Measurements from ENCODE around the gene PDLIM7.

The PDLIM7 gene

DNA sequence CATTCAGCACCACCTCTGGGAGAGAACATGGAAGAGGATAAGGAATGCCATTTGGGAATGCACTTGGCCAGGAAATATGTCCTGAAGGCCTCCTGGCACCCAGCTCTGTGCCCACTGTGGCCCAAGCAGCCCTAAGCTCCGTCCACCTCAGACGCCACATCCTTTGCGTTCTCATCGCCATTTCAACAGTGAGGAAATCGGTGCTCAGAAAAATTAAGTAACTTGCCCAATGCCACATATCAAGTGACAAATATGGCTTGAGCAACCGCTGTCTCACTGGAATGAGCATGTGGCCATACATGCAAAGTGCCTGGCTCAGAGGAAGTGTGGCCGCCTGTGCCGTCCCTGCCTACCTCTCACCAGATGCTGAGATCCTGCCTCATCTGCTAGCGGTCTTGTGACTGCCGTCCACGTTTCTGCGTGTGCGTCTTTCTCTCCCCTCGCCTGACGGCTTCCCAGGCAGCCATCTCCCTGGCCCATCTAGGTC is 13.2 kb upstream of the PDLIM7 start:
- H3K4me3 ChIP-seq (replicated peaks in 1 of 2; ENCODE audit: low read depth in 2 of 2, low read length in 2 of 2) = no peak overlapping the region
- TF ChIP-seq, protein P1, sequence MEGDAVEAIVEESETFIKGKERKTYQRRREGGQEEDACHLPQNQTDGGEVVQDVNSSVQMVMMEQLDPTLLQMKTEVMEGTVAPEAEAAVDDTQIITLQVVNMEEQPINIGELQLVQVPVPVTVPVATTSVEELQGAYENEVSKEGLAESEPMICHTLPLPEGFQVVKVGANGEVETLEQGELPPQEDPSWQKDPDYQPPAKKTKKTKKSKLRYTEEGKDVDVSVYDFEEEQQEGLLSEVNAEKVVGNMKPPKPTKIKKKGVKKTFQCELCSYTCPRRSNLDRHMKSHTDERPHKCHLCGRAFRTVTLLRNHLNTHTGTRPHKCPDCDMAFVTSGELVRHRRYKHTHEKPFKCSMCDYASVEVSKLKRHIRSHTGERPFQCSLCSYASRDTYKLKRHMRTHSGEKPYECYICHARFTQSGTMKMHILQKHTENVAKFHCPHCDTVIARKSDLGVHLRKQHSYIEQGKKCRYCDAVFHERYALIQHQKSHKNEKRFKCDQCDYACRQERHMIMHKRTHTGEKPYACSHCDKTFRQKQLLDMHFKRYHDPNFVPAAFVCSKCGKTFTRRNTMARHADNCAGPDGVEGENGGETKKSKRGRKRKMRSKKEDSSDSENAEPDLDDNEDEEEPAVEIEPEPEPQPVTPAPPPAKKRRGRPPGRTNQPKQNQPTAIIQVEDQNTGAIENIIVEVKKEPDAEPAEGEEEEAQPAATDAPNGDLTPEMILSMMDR (IDR thresholded peaks at IDR 0.05; ENCODE audit: low read depth, low read length) = no peak
- no peak for DNase-seq (ENCODE audit: low read depth in 2 of 2)

DNA sequence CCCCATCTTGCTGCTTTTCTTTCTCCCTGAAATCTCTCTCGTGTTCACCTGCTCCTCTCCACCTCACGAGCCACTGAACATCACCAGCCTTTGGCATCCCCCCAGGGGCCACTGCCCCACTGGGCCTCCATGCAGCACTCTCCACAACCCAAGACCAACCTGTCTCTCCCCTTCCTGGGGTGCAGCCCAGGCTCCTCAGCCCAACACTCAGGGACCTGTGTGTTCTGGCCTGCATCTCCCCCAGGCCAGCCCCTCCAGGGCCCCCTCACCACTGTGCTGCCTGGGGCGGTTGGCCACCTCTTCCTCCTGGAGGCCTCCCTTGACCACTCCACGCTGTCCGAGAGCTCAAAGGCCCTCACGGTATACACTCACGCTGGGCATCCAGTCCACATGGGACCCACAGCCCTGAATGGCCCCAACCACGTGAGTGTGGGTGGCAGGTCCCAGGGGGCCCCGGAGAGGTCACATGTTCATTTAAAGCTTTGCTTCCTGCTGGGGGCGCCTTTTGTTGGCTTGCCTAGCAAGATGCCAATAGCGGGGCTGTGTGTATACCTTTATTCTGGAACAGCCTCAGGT is 12.7 kb upstream of the PDLIM7 start:
- DNase-seq (ENCODE audit: low read depth in 2 of 2) = no peak
- no peak overlapping the region for H3K4me3 ChIP-seq (replicated peaks in 1 of 2; ENCODE audit: low read depth in 2 of 2, low read length in 2 of 2)
- TF ChIP-seq, protein P1 (IDR thresholded peaks at IDR 0.05; ENCODE audit: low read depth, low read length) = no peak

DNA sequence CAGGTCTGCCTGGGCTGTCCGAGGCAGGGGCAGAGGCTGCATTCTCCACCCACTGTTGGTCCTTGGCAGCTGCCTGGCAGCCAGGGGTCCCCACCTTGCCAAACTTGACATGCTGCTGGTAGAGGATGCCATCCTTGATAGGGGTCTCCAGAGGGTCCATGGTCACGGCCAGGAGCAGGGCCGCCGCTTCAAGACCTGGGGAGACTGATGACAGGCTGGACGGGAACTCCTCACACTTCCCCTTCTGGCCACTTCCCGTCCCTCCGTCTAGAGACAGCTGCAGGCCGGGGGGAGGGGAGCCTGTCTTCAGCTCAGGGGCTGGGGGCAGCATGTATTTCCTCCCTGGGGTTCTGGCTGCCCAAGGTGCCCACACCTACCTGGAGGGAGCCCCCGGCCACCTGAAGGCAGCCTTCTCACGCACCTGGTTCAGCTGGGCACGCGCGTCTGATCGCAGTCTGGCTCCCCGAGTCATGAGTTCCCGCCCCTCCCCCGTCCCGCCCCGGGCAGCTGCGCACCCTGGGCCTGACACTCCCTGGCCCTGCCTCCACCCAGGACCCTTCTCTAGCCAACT is 12.1 kb upstream of the PDLIM7 start, which contains the start of gene DOK3:
Gene DOK3, minus strand, starts transcription at position 446 of the 571 bp plus-strand sequence. Its CDS starts 286 bp downstream, at position 160.
- no peak for DNase-seq (ENCODE audit: low read depth in 2 of 2)
- H3K4me3 ChIP-seq (replicated peaks in 1 of 2; ENCODE audit: low read depth in 2 of 2, low read length in 2 of 2) = no peak within 1 kb of the TSS
- TF ChIP-seq, protein P1 (IDR thresholded peaks at IDR 0.05; ENCODE audit: low read depth, low read length) = no peak

DNA sequence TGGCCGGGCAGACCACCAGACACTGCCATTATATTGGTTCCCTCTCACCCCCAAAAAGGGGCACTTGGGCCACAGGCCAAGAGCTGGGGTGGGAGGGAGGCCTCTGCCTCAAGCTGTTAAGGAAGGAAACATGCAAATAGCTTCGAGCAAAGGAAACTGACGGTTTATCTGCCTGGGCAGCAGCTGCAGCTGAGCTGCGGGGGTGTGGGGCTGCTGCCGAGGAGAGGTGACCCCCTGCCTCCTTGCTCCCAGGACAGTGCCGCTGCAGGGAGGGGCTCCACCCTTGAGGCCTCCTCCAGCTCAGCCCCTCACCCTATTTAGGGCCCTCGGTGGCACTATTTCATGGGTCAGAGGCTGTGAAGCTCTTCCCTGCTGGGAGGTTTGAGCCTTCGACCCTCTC is 11.4 kb upstream of the PDLIM7 start:
- no peak overlapping the region for H3K4me3 ChIP-seq (replicated peaks in 1 of 2; ENCODE audit: low read depth in 2 of 2, low read length in 2 of 2)
- TF ChIP-seq, protein P1 (IDR thresholded peaks at IDR 0.05; ENCODE audit: low read depth, low read length) = no peak

DNA sequence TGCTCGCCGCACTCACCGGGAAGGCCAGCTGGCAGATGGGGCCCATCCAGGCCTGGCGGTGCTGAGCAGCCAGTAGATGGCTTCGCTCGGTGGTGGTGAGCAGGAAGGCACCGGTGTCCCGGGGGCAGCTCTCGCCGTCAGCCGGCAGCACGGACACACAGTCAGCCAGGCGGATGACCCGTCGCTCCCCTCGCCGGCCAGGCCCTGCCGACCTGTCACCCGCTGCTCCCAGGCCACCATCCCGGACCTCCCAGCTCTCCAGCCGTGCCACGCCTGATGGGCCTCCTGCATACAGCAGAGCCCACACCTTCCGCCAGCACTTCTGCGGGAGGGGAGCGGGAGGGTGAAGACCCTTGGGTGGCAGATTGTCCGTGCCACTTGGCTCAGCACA is 10.8 kb upstream of the PDLIM7 start:
- H3K4me3 ChIP-seq (replicated peaks in 1 of 2; ENCODE audit: low read depth in 2 of 2, low read length in 2 of 2) = no peak overlapping the region
- DNase-seq (ENCODE audit: low read depth in 2 of 2) = no peak
- TF ChIP-seq, protein P1 (IDR thresholded peaks at IDR 0.05; ENCODE audit: low read depth, low read length) = no peak

More for the DNA sequence above, 11.4 kb upstream of the PDLIM7 start:
- DNase-seq (ENCODE audit: low read depth in 2 of 2) = no peak

DNA sequence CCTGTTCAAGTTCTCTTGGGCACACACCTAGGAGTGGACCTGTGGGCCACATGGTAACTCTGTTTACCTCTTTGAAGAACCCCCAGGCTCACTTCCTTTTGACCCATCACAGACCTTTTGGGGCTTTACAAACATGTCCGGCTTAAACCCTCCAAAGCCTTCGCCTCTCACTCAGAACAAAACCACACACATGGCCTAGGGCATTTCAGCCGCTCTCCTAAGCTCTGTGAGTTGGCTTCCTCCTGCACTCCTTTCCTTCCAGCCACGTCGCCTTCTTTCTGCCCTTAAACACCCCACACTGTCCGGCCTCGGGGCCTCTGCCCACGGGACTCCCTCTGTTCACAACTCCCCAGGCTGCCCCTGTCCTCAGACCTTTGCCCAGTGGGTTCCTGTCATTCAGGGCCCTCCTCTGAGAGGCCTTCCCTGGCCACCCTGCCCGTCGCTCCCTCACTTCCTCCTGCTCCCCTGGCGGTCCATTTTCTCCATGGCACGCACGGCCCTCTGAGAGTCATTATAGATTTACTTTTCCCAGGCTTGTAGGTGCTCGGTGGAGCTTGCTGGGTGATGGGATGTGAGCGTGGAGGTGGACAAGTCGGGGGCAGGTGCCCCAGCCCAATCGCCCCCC is 10.3 kb upstream of the PDLIM7 start:
- TF ChIP-seq, protein P1 (IDR thresholded peaks at IDR 0.05; ENCODE audit: low read depth, low read length) = no peak
- no peak overlapping the region for H3K4me3 ChIP-seq (replicated peaks in 1 of 2; ENCODE audit: low read depth in 2 of 2, low read length in 2 of 2)
- DNase-seq (ENCODE audit: low read depth in 2 of 2) = no peak
